ENCODE results near the gene ZDHHC7. TPM values are rescaled to one million over a fixed set of nuclear protein-coding genes. Genes with fewer than 3 reads are reported as not detected.

Gene ZDHHC7
- total RNA-seq, 4 donors from 2014 or later = 45.6 to 68.8 (median 54.3) TPM

DNA sequence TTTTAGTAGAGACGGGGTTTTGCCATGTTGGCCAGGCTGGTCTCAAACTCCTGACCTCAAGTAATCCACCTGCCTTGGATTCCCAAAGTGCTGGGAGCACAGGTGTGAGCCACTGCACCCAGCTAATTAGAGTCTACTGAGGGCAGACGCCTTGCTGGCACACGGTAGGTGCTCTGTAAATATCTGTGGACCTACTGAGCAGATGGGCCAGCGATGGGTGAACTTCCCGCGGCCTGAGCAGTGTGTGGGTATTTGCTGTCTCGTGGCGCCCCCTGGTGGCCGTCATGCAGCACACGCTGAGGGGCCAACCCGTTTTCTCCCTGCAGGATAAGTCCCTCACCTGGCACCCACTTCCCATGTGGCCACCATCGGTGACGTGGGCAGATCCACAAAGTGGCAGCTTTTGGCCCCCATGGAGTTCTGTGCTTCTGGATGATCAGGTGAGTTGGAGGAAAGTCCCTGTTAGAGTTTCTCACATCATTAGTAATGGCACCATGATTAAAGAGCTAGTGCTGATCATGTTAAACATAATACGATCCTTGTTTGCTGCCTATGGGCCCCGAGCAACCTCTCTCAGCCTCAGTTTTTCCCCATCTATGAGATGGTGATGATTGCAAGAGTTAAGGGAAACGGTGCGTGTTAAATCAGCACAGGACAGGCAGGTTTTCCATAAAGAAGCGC is 40.7 kb downstream of the ZDHHC7 start:
- no peak for TF ChIP-seq POLR2AphosphoS5 (IDR thresholded peaks at IDR 0.05)
- TF ChIP-seq, protein P1, sequence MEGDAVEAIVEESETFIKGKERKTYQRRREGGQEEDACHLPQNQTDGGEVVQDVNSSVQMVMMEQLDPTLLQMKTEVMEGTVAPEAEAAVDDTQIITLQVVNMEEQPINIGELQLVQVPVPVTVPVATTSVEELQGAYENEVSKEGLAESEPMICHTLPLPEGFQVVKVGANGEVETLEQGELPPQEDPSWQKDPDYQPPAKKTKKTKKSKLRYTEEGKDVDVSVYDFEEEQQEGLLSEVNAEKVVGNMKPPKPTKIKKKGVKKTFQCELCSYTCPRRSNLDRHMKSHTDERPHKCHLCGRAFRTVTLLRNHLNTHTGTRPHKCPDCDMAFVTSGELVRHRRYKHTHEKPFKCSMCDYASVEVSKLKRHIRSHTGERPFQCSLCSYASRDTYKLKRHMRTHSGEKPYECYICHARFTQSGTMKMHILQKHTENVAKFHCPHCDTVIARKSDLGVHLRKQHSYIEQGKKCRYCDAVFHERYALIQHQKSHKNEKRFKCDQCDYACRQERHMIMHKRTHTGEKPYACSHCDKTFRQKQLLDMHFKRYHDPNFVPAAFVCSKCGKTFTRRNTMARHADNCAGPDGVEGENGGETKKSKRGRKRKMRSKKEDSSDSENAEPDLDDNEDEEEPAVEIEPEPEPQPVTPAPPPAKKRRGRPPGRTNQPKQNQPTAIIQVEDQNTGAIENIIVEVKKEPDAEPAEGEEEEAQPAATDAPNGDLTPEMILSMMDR (IDR thresholded peaks at IDR 0.05) = peak; percentile 92 to 98 (median 94)
- no peaks in the 10 kb centered on the region for H3K9me3 ChIP-seq
- H3K4me3 ChIP-seq = no peak overlapping the region
- intact Hi-C loops (cut with DNase I) = loop anchor here (5.0 kb wide), 2 partner anchors 48 to 218 kb away; no protein-coding TSS in a partner anchor
- H3K4me1 ChIP-seq = peaks cover 14 to 29% (median 21%) of the 10 kb centered on the region in 4 donors
- no peak for DNase-seq (ENCODE audit: extremely low spot score)
- H3K27me3 ChIP-seq = no peaks in the 10 kb centered on the region
- H3K36me3 ChIP-seq = peaks cover 11 to 23% (median 20%) of the 10 kb centered on the region in 4 donors
- H3K27ac ChIP-seq (replicated peaks in 1 of 4) = peak overlapping the region in 1 of 4 donors; percentile 75
- WGBS = 21% methylated on average over 16 of the region's 18 CpGs

DNA sequence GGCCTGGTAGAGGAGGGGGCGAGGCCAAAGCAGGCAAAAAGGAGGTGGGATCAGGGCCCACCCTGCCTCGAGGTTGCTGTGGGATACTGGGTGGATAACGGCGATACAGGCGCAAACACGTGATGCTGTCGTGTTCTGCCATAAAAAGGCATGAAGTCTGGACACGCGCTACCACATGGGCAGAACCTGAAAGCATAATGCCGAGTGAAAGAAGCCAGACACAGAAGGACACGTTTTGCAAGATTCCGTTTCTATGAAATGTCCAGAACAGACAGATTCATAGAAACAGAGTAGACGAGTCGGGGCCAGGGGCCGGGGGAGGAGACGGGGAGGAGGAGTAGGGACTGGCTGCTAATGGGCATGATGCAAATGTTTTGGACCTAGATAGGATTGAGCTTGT is 43.5 kb downstream of the ZDHHC7 start:
- H3K4me1 ChIP-seq = peaks cover 11 to 26% (median 16%) of the 10 kb centered on the region in 4 donors
- WGBS = 81% methylated on average over 16 of the region's 16 CpGs
- H3K4me3 ChIP-seq = no peak overlapping the region
- H3K9me3 ChIP-seq = no peaks in the 10 kb centered on the region
- H3K27ac ChIP-seq (replicated peaks in 1 of 4) = no peak overlapping the region
- DNase-seq (ENCODE audit: extremely low spot score) = no peak
- intact Hi-C loops (cut with DNase I) = no loop called here
- H3K27me3 ChIP-seq = no peaks in the 10 kb centered on the region
- TF ChIP-seq POLR2AphosphoS5 (IDR thresholded peaks at IDR 0.05) (no peak), POLR2A (IDR thresholded peaks at IDR 0.05; ENCODE audit: low read depth) (peak; percentile 6), EP300 (IDR thresholded peaks at IDR 0.05) (no peak)
- TF ChIP-seq, protein P1 (IDR thresholded peaks at IDR 0.05) = no peak
- no peaks in the 10 kb centered on the region for H3K36me3 ChIP-seq

DNA sequence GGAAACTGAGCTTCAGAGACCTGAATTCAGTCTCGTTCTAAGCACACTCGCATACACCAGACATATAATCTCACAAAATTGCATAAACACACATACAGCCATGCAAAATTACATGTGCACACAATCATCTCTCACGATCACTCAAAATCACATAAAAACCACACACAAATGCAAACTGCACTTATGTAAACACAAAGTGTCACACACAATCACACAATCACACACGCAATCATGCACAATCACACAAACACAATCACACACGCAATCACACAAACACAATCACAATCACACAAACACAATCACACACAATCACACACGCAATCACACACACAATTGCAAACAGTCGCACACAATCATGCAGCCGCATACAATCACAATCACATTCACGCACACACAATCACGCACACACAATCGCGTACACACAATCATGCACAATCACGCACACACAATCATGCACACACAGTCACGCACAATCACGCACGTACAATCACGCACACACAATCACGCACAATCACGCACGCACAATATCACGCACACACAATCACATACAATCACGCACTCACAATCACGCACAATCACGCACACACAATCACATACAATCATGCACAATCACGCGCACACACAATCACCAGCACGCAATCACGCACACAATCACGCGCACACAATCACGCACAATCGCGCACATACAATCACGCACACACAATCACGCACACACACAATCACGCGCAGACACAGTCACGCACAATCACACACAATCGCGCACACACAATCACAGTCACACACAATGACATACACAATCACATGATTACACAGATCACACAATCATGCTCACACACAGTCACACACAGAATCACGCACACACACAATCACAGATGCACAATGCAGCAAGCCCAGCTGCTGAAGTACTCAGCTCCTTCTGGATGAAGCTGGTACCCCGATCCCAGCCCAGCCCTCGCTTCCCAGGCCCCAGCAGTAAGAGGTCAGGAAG is 45.6 kb downstream of the ZDHHC7 start:
- no peaks in the 10 kb centered on the region for H3K27me3 ChIP-seq
- 88% methylated on average over 42 of the region's 43 CpGs for whole genome bisulfite sequencing
- H3K4me3 ChIP-seq = no peak overlapping the region
- H3K36me3 ChIP-seq = no peaks in the 10 kb centered on the region
- DNase-seq (ENCODE audit: extremely low spot score) = no peak
- no peak for TF ChIP-seq EP300 (IDR thresholded peaks at IDR 0.05)
- no peak for TF ChIP-seq POLR2A (IDR thresholded peaks at IDR 0.05; ENCODE audit: low read depth)
- TF ChIP-seq, protein P1 (IDR thresholded peaks at IDR 0.05) = no peak
- TF ChIP-seq POLR2AphosphoS5 (IDR thresholded peaks at IDR 0.05) = no peak
- intact Hi-C loops (cut with DNase I) = no loop called here
- H3K9me3 ChIP-seq = no peaks in the 10 kb centered on the region
- peaks cover 3 to 8% (median 5%) of the 10 kb centered on the region in 4 donors for H3K4me1 ChIP-seq
- H3K27ac ChIP-seq (replicated peaks in 1 of 4) = no peak overlapping the region

DNA sequence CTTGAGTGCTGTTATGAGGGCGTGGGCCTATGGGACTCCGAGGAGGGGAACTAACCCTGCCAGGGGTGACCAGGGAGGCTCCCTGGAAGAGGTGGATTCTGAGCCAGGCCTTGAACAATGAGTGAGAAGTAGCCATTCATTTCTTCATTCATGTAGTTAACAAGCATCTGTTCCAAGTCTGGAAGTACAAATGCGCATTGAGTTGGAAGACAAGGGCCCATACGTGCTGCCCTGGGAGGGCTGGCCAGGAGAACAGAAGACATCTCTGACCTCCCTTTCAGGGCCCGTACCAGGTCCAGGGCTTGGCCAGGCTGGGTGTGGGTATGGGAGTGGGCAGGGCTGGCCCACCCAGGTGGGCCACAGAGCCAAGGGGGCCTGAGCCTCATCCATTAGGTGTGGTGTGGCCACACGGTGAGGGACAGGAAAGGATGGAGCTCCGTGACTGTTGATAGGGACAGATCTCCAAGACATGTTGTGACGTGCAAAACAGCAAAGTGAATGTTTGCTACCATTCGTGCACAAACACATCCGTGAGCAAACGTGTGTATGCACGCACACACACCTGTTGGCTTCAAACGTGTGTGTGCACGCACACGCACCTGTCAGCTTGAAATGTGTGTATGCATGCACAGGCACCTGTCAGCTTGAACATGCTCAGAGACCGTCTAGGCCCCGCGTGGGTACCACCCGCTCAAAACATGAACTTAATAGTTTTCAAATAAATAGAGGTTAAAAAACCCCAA is 46.8 kb downstream of the ZDHHC7 start:
- TF ChIP-seq, protein P1 (IDR thresholded peaks at IDR 0.05) = no peak
- no peak for TF ChIP-seq EP300 (IDR thresholded peaks at IDR 0.05)
- no peak for TF ChIP-seq POLR2AphosphoS5 (IDR thresholded peaks at IDR 0.05)
- no peak for TF ChIP-seq POLR2A (IDR thresholded peaks at IDR 0.05; ENCODE audit: low read depth)
- no peak overlapping the region for H3K27ac ChIP-seq (replicated peaks in 1 of 4)
- H3K4me1 ChIP-seq = no peaks in the 10 kb centered on the region
- H3K9me3 ChIP-seq = no peaks in the 10 kb centered on the region
- no peaks in the 10 kb centered on the region for H3K27me3 ChIP-seq
- no peak for DNase-seq (ENCODE audit: extremely low spot score)
- WGBS = 95% methylated on average over 19 of the region's 19 CpGs
- intact Hi-C loops (cut with DNase I) = no loop called here
- H3K4me3 ChIP-seq = no peak overlapping the region
- H3K36me3 ChIP-seq = no peaks in the 10 kb centered on the region
